Astrocyte (in vitro differentiated cells and primary cell): ENCODE results near the gene PCBP4. TPM values are rescaled to one million over a fixed set of nuclear protein-coding genes. Genes with fewer than 3 reads are reported as not detected.

ENCODE experiments used
- DNase-seq: peaks from one replicate; pipeline ENCODE4 v3.0.0-alpha.2; 2010; ENCODE audit warnings: low read depth
- FAIRE-seq: peaks from 2 replicates; lab custom pipeline; 2011; peaks lifted over from hg19 to GRCh38; lab: Jason Lieb, UNC
- H2AFZ ChIP-seq: 2 replicates; pipeline ENCODE4 v1.6.0; 2012; ENCODE audit warnings: low read depth, low read length, inconsistent platforms
- H3K27ac ChIP-seq: 2 replicates; pipeline ENCODE4 v1.5.1; 2011; ENCODE audit warnings: low read depth, low read length, inconsistent platforms
- H3K27me3 ChIP-seq: 2 replicates; pipeline ENCODE4 v1.6.0; 2011; ENCODE audit warnings: low read length, inconsistent platforms; ENCODE audit not compliant: insufficient read depth
- H3K36me3 ChIP-seq: 2 replicates; pipeline ENCODE4 v1.5.1; 2011; ENCODE audit warnings: low read length, inconsistent platforms; ENCODE audit not compliant: insufficient read depth
- H3K4me1 ChIP-seq: 2 replicates; pipeline ENCODE4 v1.5.1; 2011; ENCODE audit warnings: low read length, inconsistent platforms; ENCODE audit not compliant: insufficient read depth
- H3K4me2 ChIP-seq: 2 replicates; pipeline ENCODE4 v1.6.0; 2012; ENCODE audit warnings: low read length, inconsistent platforms
- H3K4me3 ChIP-seq: 2 replicates; pipeline ENCODE4 v1.5.1; 2011; ENCODE audit warnings: low read depth, mild to moderate bottlenecking, low read length, inconsistent platforms; ENCODE audit not compliant: insufficient read depth
- H3K79me2 ChIP-seq: 2 replicates; pipeline ENCODE4 v1.6.0; 2012; ENCODE audit warnings: mild to moderate bottlenecking, low read length, inconsistent platforms; ENCODE audit not compliant: insufficient read depth
- H3K9ac ChIP-seq: 2 replicates; pipeline ENCODE4 v1.6.0; 2012; ENCODE audit warnings: mild to moderate bottlenecking, low read length, inconsistent platforms
- H3K9me3 ChIP-seq: 2 replicates; pipeline ENCODE4 v1.5.1; 2012; ENCODE audit warnings: low read depth, mild to moderate bottlenecking, low read length, inconsistent platforms; ENCODE audit not compliant: insufficient read depth
- H4K20me1 ChIP-seq: 2 replicates; pipeline ENCODE4 v1.6.0; 2012; ENCODE audit warnings: low read length, inconsistent platforms; ENCODE audit not compliant: insufficient read depth
- H3K27ac Mint-ChIP-seq: one replicate; pipeline ENCODE4 v1.8.0; 2021; ENCODE audit warnings: mild to moderate bottlenecking, mixed read lengths; ENCODE audit not compliant: unreplicated experiment
- H3K27me3 Mint-ChIP-seq: one replicate; pipeline ENCODE4 v1.8.0; 2021; ENCODE audit warnings: low read depth, mixed read lengths; ENCODE audit not compliant: unreplicated experiment
- H3K36me3 Mint-ChIP-seq: one replicate; pipeline ENCODE4 v1.8.0; 2021; ENCODE audit warnings: low read depth, mixed read lengths; ENCODE audit not compliant: unreplicated experiment
- H3K4me1 Mint-ChIP-seq: one replicate; pipeline ENCODE4 v1.8.0; 2021; ENCODE audit warnings: low read depth, mixed read lengths; ENCODE audit not compliant: unreplicated experiment
- H3K4me3 Mint-ChIP-seq: one replicate; pipeline ENCODE4 v1.8.0; 2021; ENCODE audit warnings: mild to moderate bottlenecking, moderate library complexity, mixed read lengths; ENCODE audit not compliant: unreplicated experiment
- H3K9me3 Mint-ChIP-seq: one replicate; pipeline ENCODE4 v1.8.0; 2021; ENCODE audit warnings: mild to moderate bottlenecking, mixed read lengths; ENCODE audit not compliant: unreplicated experiment
- EZH2 ChIP-seq: IDR thresholded peaks from 2 replicates; pipeline ENCODE4 v1.6.1; 2012; ENCODE audit warnings: mild to moderate bottlenecking, low read length, inconsistent platforms; ENCODE audit not compliant: insufficient read depth
- total RNA-seq: library from RNA; stranded (reverse); gene quantifications from 2 replicates; pipeline ENCODE4 v1.2.1, GENCODE V29; 2021
- TF ChIP-seq, protein P1 (sequence below): IDR thresholded peaks from 2 replicates; pipeline ENCODE4 v1.5.1; 2011; ENCODE audit warnings: low read depth, mild to moderate bottlenecking, inconsistent platforms, low read length, moderate library complexity; ENCODE audit not compliant: insufficient read depth

PCBP4 gene
- total RNA-seq, 1 donor from 2014 or later = 102 TPM

- Mint-ChIP-seq H3K36me3 (no peaks in the 10 kb centered on the region), H3K4me1 (peaks cover 4% of the 10 kb centered on the region), H3K27me3 (no peaks in the 10 kb centered on the region), H3K9me3 (no peaks in the 10 kb centered on the region), H3K27ac (peak within 1 kb of the TSS; percentile 88), H3K4me3 (peak within 1 kb of the TSS; percentile 85)
- Histone ChIP-seq H3K9me3 (no peaks in the 10 kb centered on the region), H3K4me3 (peak within 1 kb of the TSS; percentile 71), H4K20me1 (peaks cover 6% of the 10 kb centered on the region), H3K9ac (peak within 1 kb of the TSS; percentile 83), H3K4me1 (peaks cover 15% of the 10 kb centered on the region), H3K27me3 (no peaks in the 10 kb centered on the region), H3K79me2 (peaks cover 17% of the 10 kb centered on the region), H2AFZ (peak within 1 kb of the TSS; percentile 79), H3K4me2 (peak within 1 kb of the TSS; percentile 99), H3K27ac (peak within 1 kb of the TSS; percentile 73), H3K36me3 (peaks cover 2% of the 10 kb centered on the region)
- peak; percentile 72 for DNase-seq
- no peak for FAIRE-seq
- TF ChIP-seq EZH2 = no peak
- TF ChIP-seq, protein P1, sequence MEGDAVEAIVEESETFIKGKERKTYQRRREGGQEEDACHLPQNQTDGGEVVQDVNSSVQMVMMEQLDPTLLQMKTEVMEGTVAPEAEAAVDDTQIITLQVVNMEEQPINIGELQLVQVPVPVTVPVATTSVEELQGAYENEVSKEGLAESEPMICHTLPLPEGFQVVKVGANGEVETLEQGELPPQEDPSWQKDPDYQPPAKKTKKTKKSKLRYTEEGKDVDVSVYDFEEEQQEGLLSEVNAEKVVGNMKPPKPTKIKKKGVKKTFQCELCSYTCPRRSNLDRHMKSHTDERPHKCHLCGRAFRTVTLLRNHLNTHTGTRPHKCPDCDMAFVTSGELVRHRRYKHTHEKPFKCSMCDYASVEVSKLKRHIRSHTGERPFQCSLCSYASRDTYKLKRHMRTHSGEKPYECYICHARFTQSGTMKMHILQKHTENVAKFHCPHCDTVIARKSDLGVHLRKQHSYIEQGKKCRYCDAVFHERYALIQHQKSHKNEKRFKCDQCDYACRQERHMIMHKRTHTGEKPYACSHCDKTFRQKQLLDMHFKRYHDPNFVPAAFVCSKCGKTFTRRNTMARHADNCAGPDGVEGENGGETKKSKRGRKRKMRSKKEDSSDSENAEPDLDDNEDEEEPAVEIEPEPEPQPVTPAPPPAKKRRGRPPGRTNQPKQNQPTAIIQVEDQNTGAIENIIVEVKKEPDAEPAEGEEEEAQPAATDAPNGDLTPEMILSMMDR = no peak
Observed at GRCh38 chr3:51982838-51983577, 15.8 kb upstream of the PCBP4 start, which contains the start of gene ACY1. ACY1 (plus strand) TSS chr3:51983535; CDS start chr3:51984065, 530 bp downstream.

- Mint-ChIP-seq H3K27ac (peak overlapping the region; percentile 64), H3K4me1 (peaks cover 4% of the 10 kb centered on the region), H3K27me3 (no peaks in the 10 kb centered on the region), H3K9me3 (no peaks in the 10 kb centered on the region), H3K4me3 (peak overlapping the region; percentile 83), H3K36me3 (no peaks in the 10 kb centered on the region)
- H2AFZ ChIP-seq = peak overlapping the region; percentile 79
- DNase-seq = no peak
- peaks cover 17% of the 10 kb centered on the region for H3K79me2 ChIP-seq
- H3K4me2 ChIP-seq = peak overlapping the region; percentile 99
- peaks cover 15% of the 10 kb centered on the region for H3K4me1 ChIP-seq
- no peaks in the 10 kb centered on the region for H3K27me3 ChIP-seq
- FAIRE-seq = no peak
- no peaks in the 10 kb centered on the region for H3K9me3 ChIP-seq
- H3K4me3 ChIP-seq = peak overlapping the region; percentile 71
- H4K20me1 ChIP-seq = peaks cover 6% of the 10 kb centered on the region
- H3K36me3 ChIP-seq = peaks cover 2% of the 10 kb centered on the region
- H3K9ac ChIP-seq = peak overlapping the region; percentile 83
- TF ChIP-seq, protein P1 = peak; percentile 50
- no peak for TF ChIP-seq EZH2
- H3K27ac ChIP-seq = peak overlapping the region; percentile 73
Observed at GRCh38 chr3:51982352-51982837, 15.1 kb upstream of the PCBP4 start.

- Histone ChIP-seq H3K27ac (no peak overlapping the region), H3K36me3 (peaks cover 2% of the 10 kb centered on the region), H4K20me1 (peaks cover 6% of the 10 kb centered on the region), H2AFZ (no peak overlapping the region), H3K9me3 (no peaks in the 10 kb centered on the region), H3K4me1 (peaks cover 22% of the 10 kb centered on the region), H3K79me2 (peaks cover 17% of the 10 kb centered on the region), H3K9ac (no peak overlapping the region), H3K27me3 (no peaks in the 10 kb centered on the region), H3K4me2 (no peak overlapping the region), H3K4me3 (no peak overlapping the region)
- no peak for FAIRE-seq
- no peaks in the 10 kb centered on the region for H3K27me3 Mint-ChIP-seq
- no peak for DNase-seq
- H3K4me1 Mint-ChIP-seq = peaks cover 4% of the 10 kb centered on the region
- H3K27ac Mint-ChIP-seq = no peak overlapping the region
- H3K36me3 Mint-ChIP-seq = no peaks in the 10 kb centered on the region
- H3K9me3 Mint-ChIP-seq = no peaks in the 10 kb centered on the region
- TF ChIP-seq EZH2 = no peak
- TF ChIP-seq, protein P1 = no peak
- H3K4me3 Mint-ChIP-seq = no peak overlapping the region
Observed at GRCh38 chr3:51980253-51980652, 13.0 kb upstream of the PCBP4 start.
